Measurements from ENCODE around the gene TUSC2. TPM values are rescaled to one million over a fixed set of nuclear protein-coding genes. Genes with fewer than 3 reads are reported as not detected.
A peak's percentile ranks its signal among the peaks of the same experiment; 100 is the strongest.

TUSC2 gene, protein sequence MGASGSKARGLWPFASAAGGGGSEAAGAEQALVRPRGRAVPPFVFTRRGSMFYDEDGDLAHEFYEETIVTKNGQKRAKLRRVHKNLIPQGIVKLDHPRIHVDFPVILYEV
- 10 to 100 TPM; 16.2 to 16.8 TPM for total RNA-seq

DNA sequence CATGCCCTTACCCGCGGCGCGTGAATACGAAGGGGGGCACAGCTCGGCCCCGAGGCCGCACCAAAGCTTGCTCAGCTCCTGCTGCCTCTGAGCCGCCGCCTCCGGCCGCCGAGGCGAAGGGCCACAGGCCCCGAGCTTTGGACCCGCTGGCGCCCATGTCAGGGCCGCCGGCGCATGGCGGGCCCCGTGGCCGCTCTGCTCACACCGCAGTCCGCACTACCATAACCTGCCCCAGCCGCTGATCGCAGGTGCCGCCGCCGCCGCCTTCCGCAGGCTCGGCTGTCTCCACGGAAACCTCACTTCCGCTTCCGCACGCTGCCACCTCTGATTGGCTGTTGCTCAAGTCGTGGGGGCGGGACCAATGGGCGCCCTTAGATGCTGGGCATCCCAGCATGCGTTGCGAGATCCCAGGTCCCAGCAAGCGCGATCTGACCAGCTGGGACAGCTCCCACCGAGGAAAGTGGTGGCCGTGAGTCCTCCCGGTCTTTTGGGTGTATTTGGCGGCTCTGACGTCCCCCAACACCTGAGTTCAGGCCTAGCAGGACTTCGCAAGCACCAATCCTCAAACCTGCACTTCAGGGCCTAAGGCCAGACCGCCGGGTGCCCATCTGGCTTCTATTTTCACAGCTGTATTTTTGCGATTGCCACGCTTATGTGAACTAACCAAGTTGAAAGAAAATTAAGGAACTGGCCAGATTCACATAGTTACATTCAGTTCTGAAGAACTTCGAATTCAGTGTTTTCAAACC, at the start of gene TUSC2:
TSS of gene TUSC2 (minus strand) at position 281 of the 749 bp plus-strand sequence. CDS start at position 157, 124 bp downstream.
- ATAC-seq (replicated peaks in 1 of 2) (peak; percentile 94 to 95), DNase-seq (peak; percentile 95 to 97)
- H3K36me3 Mint-ChIP-seq (ENCODE audit: insufficient read depth in 2 of 2): peaks cover 4 to 7% of the 10 kb centered on the region in 2 donors
- peaks cover 34% of the 10 kb centered on the region for H3K4me1 Mint-ChIP-seq (ENCODE audit: low read depth)
- H3K4me3 Mint-ChIP-seq: peak within 1 kb of the TSS; percentile 86 to 87
- no peaks in the 10 kb centered on the region for H3K9me3 Mint-ChIP-seq
- no peaks in the 10 kb centered on the region for H3K27me3 Mint-ChIP-seq (ENCODE audit: low read depth)
- H3K27ac Mint-ChIP-seq: peak within 1 kb of the TSS; percentile 89

DNA sequence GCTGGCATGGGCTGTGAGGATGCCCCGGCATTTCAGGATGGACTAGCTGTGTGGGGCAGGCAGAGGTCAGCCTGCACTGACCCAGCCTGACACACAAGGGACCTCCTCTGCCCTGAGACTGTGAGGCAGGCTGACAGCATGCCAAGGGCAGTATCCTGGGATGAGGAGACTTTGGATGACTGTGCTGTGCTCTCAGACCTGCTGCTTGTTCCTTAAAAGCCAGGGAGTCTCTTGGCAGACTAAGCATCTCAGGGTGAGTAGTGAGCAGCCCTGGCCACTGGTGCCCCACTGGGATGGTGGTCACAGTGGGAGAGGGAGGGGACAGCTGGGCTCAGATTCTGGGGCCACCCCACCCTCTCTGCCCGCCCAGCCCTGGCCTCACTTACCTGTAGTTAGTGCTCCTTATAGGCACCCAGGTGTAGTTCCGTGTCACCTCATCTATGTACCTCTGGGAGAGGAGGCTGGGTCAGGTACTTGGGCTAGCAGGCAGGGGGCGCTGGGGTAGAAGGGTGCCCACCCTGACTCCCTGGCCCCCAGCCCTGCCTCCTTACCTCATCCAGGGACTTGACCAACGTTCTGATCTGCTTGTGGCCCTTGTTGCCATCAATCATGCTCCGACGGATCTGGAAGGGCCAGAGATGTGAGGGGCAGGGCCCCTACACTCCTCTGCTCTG, 47.4 kb upstream of the TUSC2 start:
- ATAC-seq (replicated peaks in 1 of 2): no peak

DNA sequence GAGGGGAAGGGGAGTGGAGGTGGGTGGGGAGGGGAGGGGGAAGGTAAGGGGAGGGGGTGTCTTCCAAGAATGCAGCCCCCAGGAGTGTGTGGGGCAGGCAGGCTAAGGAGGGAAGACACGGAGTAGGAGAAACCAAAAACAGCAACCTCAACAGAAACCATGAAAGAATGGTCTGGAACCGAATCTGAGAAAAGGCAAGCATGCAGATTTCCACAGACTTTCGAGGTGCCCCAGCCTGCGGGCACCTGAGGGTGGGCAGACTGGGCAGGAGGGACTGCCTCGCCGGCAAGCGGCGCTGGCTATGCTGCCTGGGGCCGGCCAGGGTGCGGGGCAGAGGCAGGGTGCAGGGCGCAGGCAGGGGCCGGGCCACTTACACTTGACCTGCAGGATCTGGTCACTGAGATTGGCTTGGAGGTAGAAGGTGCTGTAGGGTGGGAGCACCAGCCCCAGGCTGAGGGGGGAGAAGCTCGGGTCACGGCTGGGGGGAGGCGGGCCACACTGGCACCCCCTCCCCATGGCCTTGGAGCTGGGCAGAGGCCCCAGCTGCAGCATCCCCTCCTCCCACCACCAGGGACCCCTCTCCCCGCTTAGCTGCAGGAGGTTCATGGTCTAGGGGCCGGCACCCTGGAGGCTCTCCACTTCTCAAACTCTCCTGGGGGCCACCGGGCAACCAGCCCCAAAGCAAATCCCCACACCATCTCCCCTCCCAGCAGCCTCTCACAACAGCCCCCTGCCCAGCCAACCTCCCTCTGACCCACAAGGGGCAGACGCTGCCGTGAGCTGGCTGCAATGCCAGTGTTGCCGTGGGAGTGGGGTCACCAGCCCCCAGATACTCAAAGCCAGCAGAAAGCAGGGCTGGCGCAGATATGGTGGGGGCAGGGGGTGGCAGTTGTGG, 46.6 kb upstream of the TUSC2 start:
- Mint-ChIP-seq H3K36me3 (ENCODE audit: insufficient read depth in 2 of 2) (no peaks in the 10 kb centered on the region), H3K4me3 (no peak overlapping the region), H3K27me3 (ENCODE audit: low read depth) (no peaks in the 10 kb centered on the region), H3K4me1 (ENCODE audit: low read depth) (peaks cover 7% of the 10 kb centered on the region), H3K9me3 (no peaks in the 10 kb centered on the region), H3K27ac (no peak overlapping the region)
- no peak for ATAC-seq (replicated peaks in 1 of 2)
- DNase-seq: no peak

More for the DNA sequence above, 47.4 kb upstream of the TUSC2 start:
- DNase-seq: no peak
- H3K4me1 Mint-ChIP-seq (ENCODE audit: low read depth): peaks cover 7% of the 10 kb centered on the region
- H3K27me3 Mint-ChIP-seq (ENCODE audit: low read depth): no peaks in the 10 kb centered on the region
- no peak overlapping the region for H3K27ac Mint-ChIP-seq
- H3K36me3 Mint-ChIP-seq (ENCODE audit: insufficient read depth in 2 of 2): no peaks in the 10 kb centered on the region
- H3K9me3 Mint-ChIP-seq: no peaks in the 10 kb centered on the region
- no peak overlapping the region for H3K4me3 Mint-ChIP-seq

DNA sequence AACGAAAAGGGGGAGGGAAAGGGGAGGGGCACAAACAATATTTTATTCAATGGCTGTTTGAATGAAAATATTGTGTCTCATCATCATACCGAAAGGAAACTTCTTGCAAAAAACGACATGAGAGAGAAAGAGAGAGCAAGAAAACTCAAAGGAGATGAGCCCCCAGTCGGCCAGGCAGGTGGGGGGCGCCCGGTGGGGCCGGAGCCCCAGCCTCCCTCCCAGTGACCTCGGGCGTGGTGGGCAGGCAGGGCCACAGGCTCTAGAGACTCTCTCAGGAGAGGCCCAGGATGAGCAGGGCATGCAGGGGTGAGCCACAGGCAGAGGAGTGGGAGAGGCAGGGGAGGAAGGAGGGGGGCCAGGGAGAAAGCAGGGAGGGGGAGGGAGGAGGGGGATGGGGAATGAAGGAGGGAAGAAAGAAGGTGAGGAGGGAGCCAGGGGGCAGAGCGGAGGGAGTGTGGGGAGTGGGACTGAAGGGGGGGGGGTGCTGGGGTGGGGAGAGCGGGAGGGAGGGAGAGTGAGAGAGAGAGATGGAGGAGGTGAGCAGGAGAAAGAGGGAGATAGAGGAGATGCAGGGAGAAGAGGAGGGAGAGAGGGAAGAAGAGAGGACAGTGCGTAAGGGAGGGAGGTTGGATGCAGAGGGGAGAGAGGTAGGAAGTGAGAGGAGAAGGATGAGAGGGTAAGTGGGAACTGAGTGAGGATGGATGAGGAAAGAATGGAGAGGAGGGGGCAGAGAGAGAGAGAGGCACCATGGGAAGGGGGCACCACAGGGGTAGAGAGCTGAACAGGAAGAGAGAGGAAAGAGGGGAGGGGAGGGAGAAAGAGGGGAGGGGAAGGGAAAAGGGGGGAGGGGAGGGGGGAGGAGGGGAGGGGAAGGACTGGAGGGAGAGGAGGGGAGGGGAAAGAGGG, 45.4 kb upstream of the TUSC2 start:
- no peaks in the 10 kb centered on the region for H3K27me3 Mint-ChIP-seq (ENCODE audit: low read depth)
- H3K36me3 Mint-ChIP-seq (ENCODE audit: insufficient read depth in 2 of 2): no peaks in the 10 kb centered on the region
- H3K9me3 Mint-ChIP-seq: no peaks in the 10 kb centered on the region
- peaks cover 7% of the 10 kb centered on the region for H3K4me1 Mint-ChIP-seq (ENCODE audit: low read depth)
- H3K4me3 Mint-ChIP-seq: no peak overlapping the region
- DNase-seq (no peak), ATAC-seq (replicated peaks in 1 of 2) (no peak)
- H3K27ac Mint-ChIP-seq: no peak overlapping the region

DNA sequence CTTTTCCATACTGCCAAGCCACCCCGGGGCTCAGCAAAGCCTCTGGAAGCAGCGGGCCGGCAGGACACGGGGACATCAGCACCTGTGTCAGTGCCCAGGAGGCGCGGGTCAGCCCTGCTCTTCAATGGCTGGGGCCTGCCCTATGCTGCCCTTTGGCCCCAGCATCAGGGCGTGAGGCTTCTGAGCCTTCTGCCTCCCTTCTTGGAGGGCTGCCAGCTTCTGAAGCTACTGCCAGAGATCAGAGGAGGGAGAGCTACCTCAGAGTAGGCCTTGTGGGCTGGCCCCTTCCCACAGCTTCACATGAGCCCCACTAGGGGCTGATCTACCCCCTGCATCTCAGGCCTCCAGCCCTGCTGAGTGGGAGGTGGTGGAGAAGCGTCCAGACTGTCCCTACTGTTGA, 44.3 kb upstream of the TUSC2 start:
- Mint-ChIP-seq H3K36me3 (ENCODE audit: insufficient read depth in 2 of 2) (no peaks in the 10 kb centered on the region), H3K27me3 (ENCODE audit: low read depth) (no peaks in the 10 kb centered on the region), H3K4me1 (ENCODE audit: low read depth) (peaks cover 7% of the 10 kb centered on the region), H3K4me3 (no peak overlapping the region), H3K9me3 (no peaks in the 10 kb centered on the region), H3K27ac (no peak overlapping the region)
- ATAC-seq (replicated peaks in 1 of 2) (no peak), DNase-seq (no peak)

DNA sequence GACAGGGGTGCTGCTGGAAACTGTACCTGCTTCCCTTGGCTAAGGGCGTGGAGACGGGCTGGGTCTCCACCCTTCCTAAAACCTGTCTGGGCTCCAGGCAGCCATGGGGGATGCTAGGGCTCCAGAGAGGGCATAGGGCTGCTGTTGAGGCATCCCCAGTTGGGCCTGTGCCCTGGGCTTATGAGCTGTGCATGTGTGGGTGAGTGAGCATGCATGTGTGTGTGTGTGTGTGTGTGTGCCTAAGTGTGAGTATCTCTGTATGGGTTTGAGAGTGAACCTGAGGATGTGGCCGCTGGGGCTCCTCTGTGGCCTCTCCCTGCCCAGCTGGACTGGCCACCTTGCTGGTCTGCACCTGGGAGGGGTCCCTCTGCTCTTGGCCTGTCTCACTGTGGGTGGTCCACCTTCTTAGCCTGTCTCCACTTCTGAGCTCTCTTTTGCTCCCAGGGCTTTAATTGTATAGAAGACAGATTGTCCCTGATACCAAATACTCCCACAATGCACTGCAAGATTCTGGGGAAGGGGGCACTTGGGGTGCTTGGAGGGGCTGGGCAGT, 43.2 kb upstream of the TUSC2 start:
- ATAC-seq (replicated peaks in 1 of 2) (no peak), DNase-seq (no peak)
- Mint-ChIP-seq H3K27ac (no peak overlapping the region), H3K27me3 (ENCODE audit: low read depth) (no peaks in the 10 kb centered on the region), H3K4me1 (ENCODE audit: low read depth) (peaks cover 9% of the 10 kb centered on the region), H3K9me3 (no peaks in the 10 kb centered on the region), H3K36me3 (ENCODE audit: insufficient read depth in 2 of 2) (no peaks in the 10 kb centered on the region), H3K4me3 (no peak overlapping the region)

DNA sequence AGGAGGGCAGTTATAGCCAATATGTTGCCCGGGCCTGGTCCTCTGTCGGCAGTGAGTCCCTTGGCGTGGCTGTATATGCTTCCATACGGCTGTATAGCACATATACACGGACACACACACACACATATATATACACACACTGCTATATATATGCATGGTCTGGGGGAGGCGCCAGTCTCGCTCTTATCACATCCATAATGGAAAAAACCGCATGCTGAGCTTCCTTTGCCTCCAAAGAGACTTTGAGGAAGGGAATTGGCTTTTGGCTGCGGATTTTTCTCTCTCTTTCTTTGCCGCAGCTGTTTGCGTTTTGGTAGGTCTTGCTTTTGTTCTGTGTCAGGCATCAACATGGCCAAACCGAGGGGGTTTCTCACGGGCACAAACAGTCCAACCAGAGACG, 42.6 kb upstream of the TUSC2 start:
- Mint-ChIP-seq H3K4me1 (ENCODE audit: low read depth) (peaks cover 15% of the 10 kb centered on the region), H3K36me3 (ENCODE audit: insufficient read depth in 2 of 2) (no peaks in the 10 kb centered on the region), H3K27ac (no peak overlapping the region), H3K4me3 (no peak overlapping the region), H3K27me3 (ENCODE audit: low read depth) (no peaks in the 10 kb centered on the region), H3K9me3 (no peaks in the 10 kb centered on the region)
- DNase-seq: no peak
- ATAC-seq (replicated peaks in 1 of 2): no peak

DNA sequence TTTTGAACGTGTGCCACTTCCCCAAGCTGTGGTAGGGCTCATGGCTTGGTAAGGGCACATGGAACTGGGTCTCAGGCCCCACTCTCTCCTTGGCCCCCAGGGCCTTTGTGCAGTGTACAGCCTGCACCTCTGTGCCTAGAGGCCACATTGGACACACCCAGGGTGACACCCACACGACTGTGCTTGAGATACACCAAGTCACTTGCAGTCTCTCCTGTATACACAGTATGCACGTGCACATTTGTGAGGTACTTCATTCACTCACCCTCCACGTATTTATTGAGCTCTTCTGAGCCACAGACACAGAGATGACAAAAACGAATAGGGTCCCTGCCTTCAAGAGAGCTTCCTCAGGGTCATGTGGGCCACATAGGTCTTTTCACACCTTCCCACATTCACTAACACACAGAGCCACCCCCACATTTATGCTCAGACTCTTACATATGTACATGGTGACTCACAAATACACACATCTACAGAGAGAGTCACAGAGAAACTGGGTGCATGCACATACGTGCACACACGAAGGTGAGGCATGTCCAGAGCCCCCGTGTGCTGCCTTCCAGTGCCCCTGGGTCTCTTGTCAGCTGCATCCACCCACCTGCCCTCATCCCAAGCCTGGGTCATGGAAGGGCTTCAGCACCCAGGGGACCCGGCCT, 41.1 kb upstream of the TUSC2 start:
- Mint-ChIP-seq H3K9me3 (no peaks in the 10 kb centered on the region), H3K27me3 (ENCODE audit: low read depth) (no peaks in the 10 kb centered on the region), H3K27ac (no peak overlapping the region), H3K4me1 (ENCODE audit: low read depth) (peaks cover 24% of the 10 kb centered on the region), H3K4me3 (no peak overlapping the region), H3K36me3 (ENCODE audit: insufficient read depth in 2 of 2) (no peaks in the 10 kb centered on the region)
- ATAC-seq (replicated peaks in 1 of 2) (no peak), DNase-seq (no peak)

DNA sequence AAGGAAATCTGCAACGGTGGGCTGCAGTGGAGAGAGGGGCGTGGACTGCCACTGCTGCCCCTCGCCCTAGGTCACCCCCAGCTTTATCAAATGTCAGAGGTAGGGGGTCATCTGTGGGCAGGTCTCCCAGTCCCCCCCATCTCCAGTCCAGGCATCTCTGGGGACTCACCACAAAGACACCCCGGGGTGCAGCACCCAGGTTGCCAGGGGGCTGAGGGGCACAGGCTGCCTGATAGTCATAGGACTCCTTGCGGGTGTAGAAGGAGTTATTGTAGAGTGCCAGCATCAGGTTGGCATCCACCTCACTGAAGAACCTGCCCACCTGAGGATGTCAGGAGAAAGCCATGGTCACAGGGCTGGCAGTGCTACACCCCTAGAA, 37.8 kb upstream of the TUSC2 start:
- H3K4me1 Mint-ChIP-seq (ENCODE audit: low read depth): peaks cover 17% of the 10 kb centered on the region
- H3K27me3 Mint-ChIP-seq (ENCODE audit: low read depth): no peaks in the 10 kb centered on the region
- ATAC-seq (replicated peaks in 1 of 2) (no peak), DNase-seq (no peak)
- H3K27ac Mint-ChIP-seq: no peak overlapping the region
- no peaks in the 10 kb centered on the region for H3K36me3 Mint-ChIP-seq (ENCODE audit: insufficient read depth in 2 of 2)
- H3K4me3 Mint-ChIP-seq: peak overlapping the region; percentile 89 to 94
- no peaks in the 10 kb centered on the region for H3K9me3 Mint-ChIP-seq

DNA sequence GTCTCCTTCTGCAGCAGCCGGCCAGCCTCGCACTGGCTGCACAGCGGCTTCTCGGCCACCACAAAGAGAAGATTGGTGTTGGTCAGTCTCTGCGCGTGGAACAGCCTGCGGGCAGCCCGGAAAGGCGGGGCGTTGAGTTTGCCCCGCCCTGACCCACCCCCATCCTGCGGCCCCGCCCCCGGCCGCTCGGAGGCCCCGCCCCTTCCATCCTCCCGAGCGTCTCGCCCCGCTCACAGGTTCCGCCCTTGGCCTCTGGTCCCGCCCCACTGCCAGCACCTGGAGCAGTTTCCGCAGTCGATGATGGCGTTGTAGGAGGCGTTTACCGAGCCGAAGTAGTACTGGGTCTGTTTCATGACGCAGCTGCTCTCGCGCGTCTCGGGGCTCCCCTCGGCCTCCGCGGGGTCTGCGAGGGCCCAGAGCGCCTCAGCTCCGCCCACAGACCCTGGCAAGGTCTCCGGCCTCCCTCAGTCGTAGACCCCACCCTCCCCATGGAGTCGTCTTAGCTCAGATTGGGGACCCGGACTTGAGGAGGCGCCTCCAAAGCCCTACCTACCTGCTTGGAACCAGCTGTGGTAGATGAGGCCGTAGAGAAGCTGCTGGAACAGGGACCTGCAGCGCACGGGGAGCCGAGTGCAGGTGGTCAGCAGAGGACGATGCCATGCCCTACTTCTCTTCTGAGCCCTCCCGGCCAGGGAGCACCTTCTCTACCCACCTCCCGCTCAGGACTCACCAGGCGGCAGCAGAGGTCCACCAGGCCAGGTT, 37.2 kb upstream of the TUSC2 start:
- Mint-ChIP-seq H3K4me3 (peak overlapping the region; percentile 89 to 94), H3K9me3 (no peaks in the 10 kb centered on the region), H3K27ac (peak overlapping the region; percentile 68), H3K36me3 (ENCODE audit: insufficient read depth in 2 of 2) (no peaks in the 10 kb centered on the region), H3K4me1 (ENCODE audit: low read depth) (peaks cover 18% of the 10 kb centered on the region), H3K27me3 (ENCODE audit: low read depth) (no peaks in the 10 kb centered on the region)
- DNase-seq: peak; percentile 93 to 97
- peak; percentile 97 to 98 for ATAC-seq (replicated peaks in 1 of 2)

DNA sequence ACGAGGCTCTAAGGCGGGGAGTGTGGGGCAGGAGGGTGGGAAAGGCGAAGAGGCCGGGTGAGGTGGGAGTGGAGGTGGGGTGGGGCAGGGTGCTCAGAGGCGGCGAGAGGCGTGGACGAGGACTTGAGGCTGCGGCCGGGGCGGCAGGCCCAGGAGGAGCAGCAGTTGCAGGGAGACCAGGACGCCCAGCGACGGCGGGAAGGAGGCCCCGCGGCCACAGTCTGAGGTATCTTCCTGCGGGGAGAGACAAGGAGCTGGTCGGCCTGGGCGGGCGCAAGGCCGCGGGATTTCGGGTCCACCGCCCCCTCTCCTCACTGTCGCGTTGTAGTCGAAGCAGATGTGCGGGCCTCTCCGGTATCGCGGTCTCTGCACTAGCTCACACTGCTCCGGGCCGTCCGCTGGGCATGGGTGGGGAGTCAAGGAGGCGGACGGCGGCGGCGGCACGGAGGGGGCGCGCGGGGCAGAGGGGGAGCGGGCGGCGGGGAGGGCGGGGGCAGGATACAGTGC, 36.6 kb upstream of the TUSC2 start:
- Mint-ChIP-seq H3K27me3 (ENCODE audit: low read depth) (no peaks in the 10 kb centered on the region), H3K9me3 (no peaks in the 10 kb centered on the region), H3K4me3 (peak overlapping the region; percentile 89 to 94), H3K4me1 (ENCODE audit: low read depth) (peaks cover 24% of the 10 kb centered on the region), H3K36me3 (ENCODE audit: insufficient read depth in 2 of 2) (no peaks in the 10 kb centered on the region), H3K27ac (no peak overlapping the region)
- ATAC-seq (replicated peaks in 1 of 2) (peak; percentile 35 to 38), DNase-seq (no peak)

Data from activated T-cell treated with anti-CD3 and anti-CD28 coated beads, Interleukin-2, amount 50 U/mL, for 72 hours (primary cell).